ENCODE measurements around the gene KCNK18. TPM values are rescaled to one million over a fixed set of nuclear protein-coding genes. Genes with fewer than 3 reads are reported as not detected.
"Not testable (repeated sequence)": the region's sequence is repeated elsewhere in the genome, so short reads cannot be mapped to it uniquely, and the experiment has no call there.

The KCNK18 gene
- total RNA-seq, 2 donors from 2014 or later, result not detected

DNA sequence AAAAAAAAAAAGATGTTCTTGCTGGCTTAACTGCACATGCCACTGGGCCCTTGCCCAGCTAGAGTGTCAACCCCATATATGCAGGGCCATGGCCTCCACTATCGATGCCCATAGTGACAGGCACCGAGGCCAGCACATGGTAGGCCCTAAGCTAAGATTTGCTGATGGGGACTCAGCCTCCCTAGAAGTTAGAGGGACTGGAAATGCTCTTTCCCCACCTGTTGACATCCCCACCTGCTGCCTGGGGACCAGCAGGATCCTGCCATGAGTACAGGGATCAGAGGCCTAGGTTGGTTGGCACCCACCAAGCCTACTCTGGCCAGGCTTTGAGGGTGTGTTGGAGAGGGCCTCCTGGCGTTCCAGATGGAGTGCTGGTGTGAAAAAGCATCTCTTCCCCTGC, 27.6 kb downstream of the KCNK18 start:
- WGBS, 2 experiments (ENCODE audit: insufficient coverage in 1 of 2, insufficient read length in 1 of 2), result 85 to 100% methylated on average over 1 to 3 of the region's 3 CpGs
- H3K27ac Mint-ChIP-seq, result no peak overlapping the region
- no peaks in the 10 kb centered on the region for H3K9me3 ChIP-seq (ENCODE audit: control insufficient read depth, low read length)
- no peak for DNase-seq
- H3K36me3 Mint-ChIP-seq (ENCODE audit: low read depth), result no peaks in the 10 kb centered on the region
- peaks cover 12% of the 10 kb centered on the region for H3K27me3 ChIP-seq (ENCODE audit: control insufficient read depth, insufficient read depth, low read length, poor library complexity, severe bottlenecking)
- no peak overlapping the region for H3K9ac ChIP-seq (ENCODE audit: extremely low read depth, low read length, poor library complexity, severe bottlenecking)
- TF ChIP-seq, protein P1, sequence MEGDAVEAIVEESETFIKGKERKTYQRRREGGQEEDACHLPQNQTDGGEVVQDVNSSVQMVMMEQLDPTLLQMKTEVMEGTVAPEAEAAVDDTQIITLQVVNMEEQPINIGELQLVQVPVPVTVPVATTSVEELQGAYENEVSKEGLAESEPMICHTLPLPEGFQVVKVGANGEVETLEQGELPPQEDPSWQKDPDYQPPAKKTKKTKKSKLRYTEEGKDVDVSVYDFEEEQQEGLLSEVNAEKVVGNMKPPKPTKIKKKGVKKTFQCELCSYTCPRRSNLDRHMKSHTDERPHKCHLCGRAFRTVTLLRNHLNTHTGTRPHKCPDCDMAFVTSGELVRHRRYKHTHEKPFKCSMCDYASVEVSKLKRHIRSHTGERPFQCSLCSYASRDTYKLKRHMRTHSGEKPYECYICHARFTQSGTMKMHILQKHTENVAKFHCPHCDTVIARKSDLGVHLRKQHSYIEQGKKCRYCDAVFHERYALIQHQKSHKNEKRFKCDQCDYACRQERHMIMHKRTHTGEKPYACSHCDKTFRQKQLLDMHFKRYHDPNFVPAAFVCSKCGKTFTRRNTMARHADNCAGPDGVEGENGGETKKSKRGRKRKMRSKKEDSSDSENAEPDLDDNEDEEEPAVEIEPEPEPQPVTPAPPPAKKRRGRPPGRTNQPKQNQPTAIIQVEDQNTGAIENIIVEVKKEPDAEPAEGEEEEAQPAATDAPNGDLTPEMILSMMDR (conservative IDR thresholded peaks at IDR 0.05), result no peak
- H3K27ac ChIP-seq (ENCODE audit: low read depth, low read length), result no peak overlapping the region
- peaks cover 29% of the 10 kb centered on the region for H3K27me3 Mint-ChIP-seq (ENCODE audit: insufficient read depth)
- H3K36me3 ChIP-seq (ENCODE audit: control insufficient read depth, insufficient read depth, low read length), result no peaks in the 10 kb centered on the region
- H3K9me3 Mint-ChIP-seq, result no peaks in the 10 kb centered on the region
- no peak overlapping the region for H3K4me3 Mint-ChIP-seq
- H3K4me3 ChIP-seq (ENCODE audit: low read length), result no peak overlapping the region
- H3K4me1 Mint-ChIP-seq, result peaks cover 9% of the 10 kb centered on the region
- no peaks in the 10 kb centered on the region for H3K4me1 ChIP-seq (ENCODE audit: control insufficient read depth, insufficient read depth, low read length)

DNA sequence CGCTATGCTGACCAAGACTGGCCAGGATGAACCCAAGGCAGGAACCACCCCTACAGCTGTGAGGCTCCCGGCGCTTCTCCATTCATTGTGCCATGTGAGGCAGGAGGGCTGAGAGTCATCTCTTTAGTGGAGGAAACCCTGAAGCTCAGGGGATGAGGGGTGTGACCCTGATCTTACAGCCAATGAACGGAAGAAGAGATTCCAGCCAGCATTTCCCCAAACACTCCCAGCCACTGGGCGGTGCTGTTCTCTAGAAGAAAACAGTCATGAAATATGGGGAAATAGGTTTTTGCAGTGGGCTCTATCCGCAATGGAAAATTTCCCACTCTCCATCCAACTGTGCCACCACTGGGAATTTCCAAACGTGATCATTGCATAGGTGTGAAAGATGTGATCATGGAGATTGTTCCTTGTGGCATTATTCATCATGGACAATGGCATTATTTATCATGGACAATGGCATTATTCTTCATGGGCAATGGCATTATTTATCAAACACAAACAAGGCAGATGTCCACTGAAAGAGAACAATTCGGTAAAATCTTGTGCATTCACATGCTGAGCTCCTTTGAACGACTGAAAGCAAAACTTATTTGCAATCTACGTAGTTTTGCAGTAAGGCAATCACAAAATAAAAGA, 29.6 kb downstream of the KCNK18 start:
- peaks cover 32% of the 10 kb centered on the region for H3K27me3 Mint-ChIP-seq (ENCODE audit: insufficient read depth)
- peak; percentile 88 for DNase-seq
- H3K36me3 ChIP-seq (ENCODE audit: control insufficient read depth, insufficient read depth, low read length), result no peaks in the 10 kb centered on the region
- H3K4me3 Mint-ChIP-seq, result no peak overlapping the region
- no peaks in the 10 kb centered on the region for H3K4me1 Mint-ChIP-seq
- TF ChIP-seq, protein P1 (conservative IDR thresholded peaks at IDR 0.05), result peak; percentile 87
- H3K4me1 ChIP-seq (ENCODE audit: control insufficient read depth, insufficient read depth, low read length), result no peaks in the 10 kb centered on the region
- H3K9me3 ChIP-seq (ENCODE audit: control insufficient read depth, low read length), result no peaks in the 10 kb centered on the region
- WGBS, 2 experiments (ENCODE audit: insufficient coverage in 1 of 2, insufficient read length in 1 of 2), result 46 to 50% methylated on average over 2 to 9 of the region's 10 CpGs
- H3K9ac ChIP-seq (ENCODE audit: extremely low read depth, low read length, poor library complexity, severe bottlenecking), result no peak overlapping the region
- H3K27ac Mint-ChIP-seq, result no peak overlapping the region
- H3K27ac ChIP-seq (ENCODE audit: low read depth, low read length), result no peak overlapping the region
- no peaks in the 10 kb centered on the region for H3K36me3 Mint-ChIP-seq (ENCODE audit: low read depth)
- H3K27me3 ChIP-seq (ENCODE audit: control insufficient read depth, insufficient read depth, low read length, poor library complexity, severe bottlenecking), result peaks cover 18% of the 10 kb centered on the region
- peaks cover 3% of the 10 kb centered on the region for H3K9me3 Mint-ChIP-seq
- H3K4me3 ChIP-seq (ENCODE audit: low read length), result no peak overlapping the region

DNA sequence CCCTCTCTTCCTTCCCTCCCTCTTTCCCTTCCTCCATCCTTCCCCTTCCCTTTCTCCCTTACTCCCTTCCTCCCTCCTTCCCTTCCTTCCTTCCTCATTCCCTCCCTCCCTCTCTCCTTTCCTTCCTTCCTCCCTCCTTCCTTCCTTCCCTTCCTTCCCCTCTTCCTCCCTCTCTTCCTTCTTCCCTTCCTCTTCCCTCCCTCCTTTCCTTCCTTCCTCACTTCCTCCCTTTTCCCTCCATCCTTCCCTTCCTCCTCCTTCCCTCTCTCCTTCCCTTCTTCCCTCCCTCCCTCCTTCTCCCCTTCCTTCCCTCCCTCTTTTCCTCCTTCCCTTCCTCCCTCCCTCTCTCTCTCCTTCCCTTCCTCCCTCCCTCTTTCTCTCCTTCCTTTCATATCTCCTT, 30.9 kb downstream of the KCNK18 start:
- H3K27ac ChIP-seq (ENCODE audit: low read depth, low read length), result no peak overlapping the region
- Mint-ChIP-seq H3K27me3 (ENCODE audit: insufficient read depth) (peaks cover 33% of the 10 kb centered on the region), H3K4me1 (no peaks in the 10 kb centered on the region), H3K27ac (no peak overlapping the region), H3K36me3 (ENCODE audit: low read depth) (no peaks in the 10 kb centered on the region), H3K4me3 (no peak overlapping the region), H3K9me3 (peaks cover 3% of the 10 kb centered on the region)
- H3K9ac ChIP-seq (ENCODE audit: extremely low read depth, low read length, poor library complexity, severe bottlenecking), result no peak overlapping the region
- DNase-seq, result no peak
- no peaks in the 10 kb centered on the region for H3K9me3 ChIP-seq (ENCODE audit: control insufficient read depth, low read length)
- no peaks in the 10 kb centered on the region for H3K4me1 ChIP-seq (ENCODE audit: control insufficient read depth, insufficient read depth, low read length)
- H3K36me3 ChIP-seq (ENCODE audit: control insufficient read depth, insufficient read depth, low read length), result no peaks in the 10 kb centered on the region
- peaks cover 18% of the 10 kb centered on the region for H3K27me3 ChIP-seq (ENCODE audit: control insufficient read depth, insufficient read depth, low read length, poor library complexity, severe bottlenecking)
- TF ChIP-seq, protein P1 (conservative IDR thresholded peaks at IDR 0.05), result no peak
- no peak overlapping the region for H3K4me3 ChIP-seq (ENCODE audit: low read length)

DNA sequence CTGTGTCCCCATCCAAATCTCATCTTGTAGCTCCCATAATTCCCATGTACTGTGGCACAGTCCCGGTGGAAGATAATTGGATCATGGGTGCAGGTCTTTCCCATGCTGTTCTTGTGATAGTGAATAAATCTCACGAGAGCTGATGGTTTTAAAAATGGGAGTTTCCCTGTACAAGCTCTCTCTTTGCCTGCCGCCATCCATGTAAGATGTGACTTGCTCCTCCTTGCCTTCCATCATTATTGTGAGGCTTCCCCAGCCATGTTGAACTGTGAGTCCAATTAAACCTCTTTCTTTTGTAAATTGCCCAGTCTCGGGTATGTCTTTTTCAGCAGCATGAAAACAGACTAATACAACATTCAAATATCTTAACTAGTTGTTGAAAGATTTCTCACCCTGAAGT, 32.8 kb downstream of the KCNK18 start:
- H3K27me3 ChIP-seq (ENCODE audit: control insufficient read depth, insufficient read depth, low read length, poor library complexity, severe bottlenecking), result peaks cover 25% of the 10 kb centered on the region
- H3K4me1 ChIP-seq (ENCODE audit: control insufficient read depth, insufficient read depth, low read length); H3K36me3 Mint-ChIP-seq (ENCODE audit: low read depth); H3K9me3 ChIP-seq (ENCODE audit: control insufficient read depth, low read length); H3K4me1 Mint-ChIP-seq; H3K4me3 Mint-ChIP-seq; H3K9ac ChIP-seq (ENCODE audit: extremely low read depth, low read length, poor library complexity, severe bottlenecking); H3K27ac ChIP-seq (ENCODE audit: low read depth, low read length); DNase-seq; H3K9me3 Mint-ChIP-seq; H3K4me3 ChIP-seq (ENCODE audit: low read length); H3K27ac Mint-ChIP-seq; H3K36me3 ChIP-seq (ENCODE audit: control insufficient read depth, insufficient read depth, low read length): not testable (repeated sequence)
- H3K27me3 Mint-ChIP-seq (ENCODE audit: insufficient read depth), result peaks cover 37% of the 10 kb centered on the region
- WGBS, 2 experiments (ENCODE audit: insufficient coverage in 1 of 2, insufficient read length in 1 of 2), result 84 to 92% methylated on average over 3 to 4 of the region's 4 CpGs
